NT2/D1 (cell line): ENCODE results near the gene APOBEC3A.

Experiments
- DNase-seq: peaks from one replicate; pipeline ENCODE4 v3.0.0-alpha.2; 2011; ENCODE audit warnings: low read depth, low spot score
- H3K27me3 ChIP-seq: 2 replicates; pipeline ENCODE4 v1.6.0; 2011; ENCODE audit warnings: mild to moderate bottlenecking; ENCODE audit not compliant: insufficient read length, insufficient read depth
- H3K36me3 ChIP-seq: 2 replicates; pipeline ENCODE4 v1.6.1; 2011; ENCODE audit warnings: mild to moderate bottlenecking, low read length, mixed read lengths; ENCODE audit not compliant: insufficient read depth, insufficient read length
- H3K4me1 ChIP-seq: 2 replicates; pipeline ENCODE4 v1.5.1; 2011; ENCODE audit not compliant: insufficient read depth, insufficient read length
- H3K4me3 ChIP-seq: 2 replicates; pipeline ENCODE4 v1.5.1; 2011; ENCODE audit warnings: low read depth; ENCODE audit not compliant: insufficient read length
- H3K9ac ChIP-seq: 2 replicates; pipeline ENCODE4 v1.6.0; 2011; ENCODE audit warnings: low read depth; ENCODE audit not compliant: insufficient read length
- H3K9me3 ChIP-seq: 2 replicates; pipeline ENCODE4 v1.5.1; 2011; ENCODE audit warnings: mild to moderate bottlenecking, low read length; ENCODE audit not compliant: insufficient read depth
- SUZ12 ChIP-seq: IDR thresholded peaks from 2 replicates; pipeline ENCODE4 v1.6.1; 2011; ENCODE audit not compliant: insufficient read length, insufficient read depth; ENCODE audit errors: extremely low read depth
- YY1 ChIP-seq: IDR thresholded peaks from 2 replicates; pipeline ENCODE4 v1.6.1; 2011; ENCODE audit not compliant: insufficient read length, insufficient read depth
- ZNF274 ChIP-seq: IDR thresholded peaks from 2 replicates; pipeline ENCODE4 v1.6.1; 2011; ENCODE audit warnings: mild to moderate bottlenecking, low read depth, low read length

The APOBEC3A gene

DNA sequence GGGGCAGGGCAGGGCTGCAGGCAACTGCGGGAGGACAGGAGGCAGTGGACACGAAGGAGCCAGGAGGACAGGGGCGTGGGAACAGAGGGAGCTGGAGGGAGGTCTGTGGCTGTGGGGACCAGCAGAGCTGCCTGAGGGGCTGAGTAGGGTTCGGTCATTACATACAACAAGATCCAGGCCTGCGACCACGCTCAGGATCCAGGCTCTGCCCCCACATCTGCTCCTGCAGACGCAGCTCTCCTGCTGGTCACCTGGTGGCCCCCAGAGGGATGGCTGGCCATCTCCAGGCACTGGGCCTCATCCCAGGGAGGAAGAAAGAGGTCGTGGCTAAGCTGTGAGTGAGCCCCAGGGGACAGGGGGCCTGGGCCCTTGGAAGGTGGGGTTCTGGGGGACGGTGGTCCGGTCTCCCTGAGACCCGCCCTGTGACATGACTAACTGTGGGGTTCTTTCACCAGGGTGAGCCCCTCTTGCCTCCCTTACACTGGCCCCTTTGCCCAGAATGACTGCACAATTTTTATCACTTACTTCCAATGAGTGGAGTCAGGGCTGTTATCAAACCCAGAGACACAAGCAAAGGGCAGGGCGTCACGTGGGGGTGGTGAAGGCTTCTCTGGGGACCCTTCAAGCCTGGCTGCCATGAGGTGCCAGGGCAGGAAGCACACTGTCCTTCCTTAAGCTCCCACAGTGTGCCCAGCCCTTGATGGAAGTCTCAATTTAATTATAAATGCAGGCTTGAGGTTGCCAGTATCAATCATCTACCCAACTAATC, 6.7 kb upstream of the APOBEC3A start:
- Histone ChIP-seq H3K4me3 (no peak overlapping the region), H3K4me1 (peaks cover 10% of the 10 kb centered on the region), H3K27me3 (no peaks in the 10 kb centered on the region), H3K9ac (peak overlapping the region; percentile 26), H3K36me3 (no peaks in the 10 kb centered on the region), H3K9me3 (no peaks in the 10 kb centered on the region)
- TF ChIP-seq SUZ12 = no peak
- no peak for TF ChIP-seq YY1
- TF ChIP-seq ZNF274 = no peak
- no peak for DNase-seq

DNA sequence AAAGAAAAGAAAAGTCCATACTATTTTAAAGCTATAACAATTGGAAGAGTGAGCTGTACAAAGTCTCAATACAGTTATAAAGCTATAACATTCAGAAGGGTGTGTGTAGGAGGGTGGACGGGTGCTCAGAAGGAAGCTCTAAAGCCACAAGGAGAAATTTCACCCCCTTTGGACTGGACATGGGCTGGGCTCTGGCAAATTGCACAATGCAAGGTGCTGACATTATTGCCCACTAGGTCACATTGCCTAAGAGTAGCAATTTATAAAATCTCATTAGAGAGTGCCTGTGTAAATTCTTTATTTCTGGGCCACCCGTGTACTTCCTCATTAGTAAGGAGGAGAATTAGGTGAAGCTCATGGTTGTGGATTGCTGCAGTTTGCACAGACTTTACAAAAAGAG, 5.7 kb upstream of the APOBEC3A start:
- no peak for DNase-seq
- Histone ChIP-seq H3K36me3 (no peaks in the 10 kb centered on the region), H3K4me3 (no peak overlapping the region), H3K27me3 (no peaks in the 10 kb centered on the region), H3K9me3 (no peaks in the 10 kb centered on the region), H3K4me1 (peaks cover 6% of the 10 kb centered on the region), H3K9ac (no peak overlapping the region)
- no peak for TF ChIP-seq ZNF274
- TF ChIP-seq YY1 = no peak
- no peak for TF ChIP-seq SUZ12

DNA sequence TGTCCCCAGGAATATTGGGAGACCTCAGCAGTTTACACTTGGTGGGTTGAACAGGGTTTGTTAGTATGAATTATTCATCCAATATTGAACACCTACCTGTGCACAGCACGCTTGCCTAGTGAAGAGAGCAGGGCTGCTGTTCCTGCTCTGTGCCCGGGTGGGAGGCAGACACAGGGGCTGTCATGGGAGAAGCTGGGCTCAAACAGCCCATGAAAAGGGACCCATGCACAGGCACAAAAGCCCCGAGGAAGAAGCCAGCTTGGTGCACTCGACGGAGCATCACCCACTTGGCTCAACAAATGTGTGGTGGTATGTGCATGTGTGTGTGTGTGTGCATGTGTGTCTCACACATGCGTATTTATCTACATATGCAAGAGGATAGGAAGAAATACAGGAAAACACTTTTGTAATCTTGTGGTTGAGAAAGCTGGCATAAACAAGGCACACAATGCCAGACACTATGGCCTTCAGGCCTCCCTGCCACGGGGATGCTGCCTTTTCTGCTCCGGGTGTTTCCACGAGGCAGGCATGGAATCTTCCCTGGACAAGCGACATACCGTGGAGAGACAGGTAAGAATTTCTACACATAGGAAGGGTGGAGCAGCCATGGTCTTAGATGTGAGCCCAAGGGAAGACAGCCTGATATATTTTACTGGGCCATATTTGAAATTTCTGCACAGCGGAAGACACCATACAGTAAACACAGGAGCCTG, 5.0 kb upstream of the APOBEC3A start:
- Histone ChIP-seq H3K36me3 (no peaks in the 10 kb centered on the region), H3K4me1 (peaks cover 4% of the 10 kb centered on the region), H3K27me3 (no peaks in the 10 kb centered on the region), H3K4me3 (no peak overlapping the region), H3K9ac (no peak overlapping the region), H3K9me3 (no peaks in the 10 kb centered on the region)
- DNase-seq = no peak
- no peak for TF ChIP-seq ZNF274
- no peak for TF ChIP-seq SUZ12
- no peak for TF ChIP-seq YY1

DNA sequence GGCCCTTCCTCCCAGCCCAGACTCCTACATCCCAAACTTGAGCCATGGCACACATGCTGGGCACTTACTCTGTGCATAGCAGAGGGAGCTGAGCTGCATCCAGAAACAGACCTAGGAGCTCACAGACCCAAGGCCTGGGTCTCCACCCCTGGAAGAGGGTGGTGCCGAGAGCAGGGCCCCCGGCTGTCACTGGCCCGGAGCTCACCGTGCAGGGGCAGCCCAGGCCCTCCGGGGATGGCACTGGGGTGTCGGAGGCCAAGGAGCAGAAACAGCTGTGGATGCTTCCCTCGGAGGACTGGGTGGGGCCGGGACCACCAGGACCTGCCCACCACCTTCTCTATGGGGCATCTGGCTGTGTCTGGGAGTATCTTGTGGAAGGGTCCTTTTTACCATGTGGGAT, 4.3 kb upstream of the APOBEC3A start:
- Histone ChIP-seq H3K9ac (no peak overlapping the region), H3K4me1 (peaks cover 4% of the 10 kb centered on the region), H3K9me3 (no peaks in the 10 kb centered on the region), H3K36me3 (no peaks in the 10 kb centered on the region), H3K27me3 (no peaks in the 10 kb centered on the region), H3K4me3 (no peak overlapping the region)
- DNase-seq = no peak
- TF ChIP-seq YY1 (no peak), ZNF274 (no peak), SUZ12 (no peak)

DNA sequence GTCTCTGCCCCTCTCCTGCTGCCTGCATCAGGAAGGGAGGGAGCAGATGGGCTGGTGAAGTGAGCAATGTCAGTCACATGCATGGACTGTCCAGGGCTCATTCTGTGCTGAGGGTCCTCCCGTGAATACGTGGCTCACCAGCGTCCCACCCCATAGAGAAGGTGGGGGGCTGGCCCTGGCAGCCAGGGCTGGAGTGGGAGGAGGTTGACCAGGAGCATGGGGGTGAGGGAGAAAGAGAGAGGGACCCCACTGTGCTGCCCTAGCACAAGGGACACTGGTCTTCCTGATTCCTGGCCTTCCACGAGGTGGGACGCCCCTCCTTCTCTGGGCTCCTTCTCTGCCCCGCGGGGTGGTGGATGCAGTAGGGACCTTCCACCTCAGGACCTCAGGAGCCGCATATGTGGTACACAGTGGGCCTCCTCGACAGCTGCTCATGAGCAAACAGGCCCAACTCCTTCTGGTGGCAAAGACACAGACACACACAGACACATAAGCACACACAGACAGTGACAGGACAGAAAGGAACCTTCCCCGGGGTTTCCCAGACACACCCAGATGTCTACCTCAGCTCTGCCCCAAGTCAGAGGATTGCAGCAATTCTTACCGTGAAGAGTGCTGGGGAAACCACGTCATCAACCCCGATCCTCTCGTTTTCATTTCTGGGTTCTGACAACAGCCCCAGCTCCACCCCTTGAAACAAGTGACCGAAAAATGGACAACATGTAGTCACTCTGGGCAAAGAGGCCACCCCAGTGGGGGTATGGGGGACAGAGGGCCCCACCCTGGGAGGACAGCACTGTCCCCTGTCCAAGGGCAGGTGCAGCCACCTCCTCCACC, 3.6 kb upstream of the APOBEC3A start:
- no peak for DNase-seq
- no peak overlapping the region for H3K9ac ChIP-seq
- no peaks in the 10 kb centered on the region for H3K27me3 ChIP-seq
- TF ChIP-seq YY1 (no peak), SUZ12 (no peak)
- H3K36me3 ChIP-seq = no peaks in the 10 kb centered on the region
- H3K4me3 ChIP-seq = no peak overlapping the region
- H3K9me3 ChIP-seq = no peaks in the 10 kb centered on the region
- peaks cover 4% of the 10 kb centered on the region for H3K4me1 ChIP-seq

DNA sequence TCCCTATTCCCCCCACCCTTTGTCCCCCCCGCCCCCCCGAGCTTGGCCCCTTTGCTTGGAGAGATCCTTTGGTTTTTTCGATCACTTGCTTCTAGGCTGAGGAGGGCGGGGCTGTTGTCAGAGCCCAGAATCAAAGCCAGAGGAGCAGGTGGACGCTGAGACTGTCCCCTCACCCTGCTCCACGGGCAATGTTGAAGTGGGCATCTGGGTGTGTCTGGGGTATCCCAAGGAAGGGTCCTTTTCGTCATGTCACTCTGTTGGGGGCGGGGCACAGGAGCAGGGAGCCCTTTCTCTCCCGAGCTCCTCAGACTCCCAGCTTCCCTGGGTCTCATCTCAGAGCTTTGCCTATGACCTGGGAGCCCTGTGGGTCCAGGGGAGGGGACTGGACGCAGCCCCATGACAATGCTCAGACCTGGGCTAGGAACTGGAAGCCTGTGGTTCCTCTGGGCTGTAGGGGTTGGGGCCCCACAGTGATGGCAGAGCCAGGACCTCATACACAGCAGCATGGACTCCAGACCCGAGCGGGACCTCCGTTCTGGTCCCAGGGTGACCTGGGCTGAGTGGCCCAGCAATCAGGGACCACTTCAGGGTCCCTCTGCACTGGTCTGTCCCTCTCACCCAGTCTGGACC, 2.9 kb upstream of the APOBEC3A start:
- TF ChIP-seq ZNF274 (no peak), YY1 (no peak), SUZ12 (no peak)
- no peak overlapping the region for H3K9ac ChIP-seq

More for the DNA sequence above, 2.9 kb upstream of the APOBEC3A start:
- Histone ChIP-seq H3K9me3 (no peaks in the 10 kb centered on the region), H3K36me3 (no peaks in the 10 kb centered on the region), H3K4me1 (peaks cover 4% of the 10 kb centered on the region), H3K27me3 (peaks cover 3% of the 10 kb centered on the region), H3K4me3 (no peak overlapping the region)
- no peak for DNase-seq
